MCF 10A (cell line): ENCODE measurements around the gene PTPN4. TPM values are rescaled to one million over a fixed set of nuclear protein-coding genes. Genes with fewer than 3 reads are reported as not detected.

Experiments
- BruUV-seq: library from RNA; stranded (reverse); fragments of 400-500 nt; replicated peaks from 2 replicates; lab custom pipeline; 2021; lab: Mats Ljungman, UMichigan
- CTCF ChIA-PET: fragments of 300-600 bp; sonication (Branson Sonifier 250); formaldehyde crosslinking; extraction: SDS; loops from one replicate; lab custom pipeline; 2021; ENCODE audit warnings: antibody characterized with exemption, inconsistent platforms; lab: Yijun Ruan, JAX
- POLR2A ChIA-PET: fragments of 300-600, 350-650 bp; sonication (Branson Sonifier 250); formaldehyde crosslinking; extraction: SDS; loops from one replicate; lab custom pipeline; 2020; ENCODE audit warnings: antibody characterized with exemption, inconsistent platforms; lab: Yijun Ruan, JAX
- DNase-seq: peaks from one replicate; pipeline ENCODE4 v3.0.0-alpha.2; 2018; ENCODE audit not compliant: unreplicated experiment
- H3K27ac Mint-ChIP-seq: one replicate; pipeline ENCODE4 v1.8.0; 2022; ENCODE audit warnings: mild to moderate bottlenecking, low read depth, mixed read lengths; ENCODE audit not compliant: unreplicated experiment
- H3K27me3 Mint-ChIP-seq: one replicate; pipeline ENCODE4 v1.8.0; 2022; ENCODE audit warnings: mixed read lengths; ENCODE audit not compliant: insufficient read depth, unreplicated experiment
- H3K36me3 Mint-ChIP-seq: one replicate; pipeline ENCODE4 v1.8.0; 2022; ENCODE audit warnings: mild to moderate bottlenecking, moderate library complexity, mixed read lengths; ENCODE audit not compliant: insufficient read depth, unreplicated experiment
- H3K4me1 Mint-ChIP-seq: one replicate; pipeline ENCODE4 v1.8.0; 2022; ENCODE audit warnings: mixed read lengths; ENCODE audit not compliant: insufficient read depth, unreplicated experiment
- H3K4me3 Mint-ChIP-seq: one replicate; pipeline ENCODE4 v1.8.0; 2022; ENCODE audit warnings: mild to moderate bottlenecking, moderate library complexity, mixed read lengths; ENCODE audit not compliant: unreplicated experiment
- H3K9me3 Mint-ChIP-seq: one replicate; pipeline ENCODE4 v1.8.0; 2022; ENCODE audit warnings: mixed read lengths; ENCODE audit not compliant: unreplicated experiment
- CTCF ChIP-seq: fragments of 200-600 bp; IDR thresholded peaks from one replicate; pipeline ENCODE4 v1.8.0; 2022; ENCODE audit warnings: antibody characterized with exemption, mild to moderate bottlenecking; ENCODE audit not compliant: unreplicated experiment
- intact Hi-C: fragments of 100-400 bp; cut with micrococcal nuclease; formaldehyde crosslinking; loops from 2 replicates; pipeline ENCODE4 v1.14.1; 2022
- total RNA-seq: library from RNA; stranded (reverse); gene quantifications from 2 replicates; pipeline ENCODE4 v1.2.3, GENCODE V29; 2022

Gene PTPN4
- total RNA-seq, 1 experiment from 2014 or later: 21.1 TPM

GRCh38 chr2:119745566-119745965 is 14.2 kb upstream of the PTPN4 start:
- intact Hi-C loops: no loop called here
- DNase-seq: no peak
- no peaks in the 10 kb centered on the region for H3K9me3 Mint-ChIP-seq
- H3K27ac Mint-ChIP-seq: no peak overlapping the region
- no peak overlapping the region for H3K4me3 Mint-ChIP-seq
- no peaks in the 10 kb centered on the region for H3K27me3 Mint-ChIP-seq
- no TSS peak for BruUV-seq
- CTCF ChIA-PET: no interaction called here
- peaks cover 50% of the 10 kb centered on the region for H3K4me1 Mint-ChIP-seq
- no peak for TF ChIP-seq CTCF
- no peaks in the 10 kb centered on the region for H3K36me3 Mint-ChIP-seq
- POLR2A ChIA-PET: interaction anchor here (4.4 kb wide), 1 partner anchor 12 kb away, joined by 26 read pairs; the partner anchor contains the start of gene PTPN4

GRCh38 chr2:119746836-119747686 is 12.7 kb upstream of the PTPN4 start:
- Mint-ChIP-seq H3K27ac (peak overlapping the region; percentile 10), H3K27me3 (no peaks in the 10 kb centered on the region), H3K36me3 (no peaks in the 10 kb centered on the region), H3K4me3 (no peak overlapping the region), H3K4me1 (peaks cover 58% of the 10 kb centered on the region), H3K9me3 (no peaks in the 10 kb centered on the region)
- POLR2A ChIA-PET: interaction anchor here (0.6 to 4.4 kb wide), 6 partner anchors 11 to 751 kb away, joined by 3 to 26 read pairs (median 4); partner anchors contain the start of gene PTPN4
- CTCF ChIA-PET: interaction anchor here (0.6 to 3.1 kb wide), 6 partner anchors 10 to 363 kb away, joined by 3 to 9 read pairs (median 4); no protein-coding TSS in a partner anchor
- TF ChIP-seq CTCF: no peak
- peak; percentile 69 for DNase-seq
- intact Hi-C loops: no loop called here
- no TSS peak for BruUV-seq

- Mint-ChIP-seq H3K36me3 (no peaks in the 10 kb centered on the region), H3K27me3 (no peaks in the 10 kb centered on the region), H3K4me3 (no peak overlapping the region), H3K27ac (no peak overlapping the region), H3K4me1 (peaks cover 59% of the 10 kb centered on the region), H3K9me3 (no peaks in the 10 kb centered on the region)
- POLR2A ChIA-PET: interaction anchor here (1.4 to 4.4 kb wide), 4 partner anchors 10 to 360 kb away, joined by 5 to 26 read pairs (median 6); partner anchors contain the start of gene PTPN4
- no TSS peak for BruUV-seq
- TF ChIP-seq CTCF: no peak
- no peak for DNase-seq
- CTCF ChIA-PET: interaction anchor here (0.7 to 3.1 kb wide), 3 partner anchors 45 to 362 kb away, joined by 3 to 9 read pairs (median 4); no protein-coding TSS in a partner anchor
- intact Hi-C loops: no loop called here
Measured at GRCh38 chr2:119748135-119748534, 11.6 kb upstream of the PTPN4 start.

GRCh38 chr2:119749477-119750012 is 10.2 kb upstream of the PTPN4 start:
- ChIA-PET POLR2A (interaction anchor here (1.0 to 4.4 kb wide), 3 partner anchors 8 to 358 kb away, joined by 5 to 26 read pairs (median 5); partner anchors contain the start of gene PTPN4), CTCF (interaction anchor here (0.6 to 3.1 kb wide), 2 partner anchors 8 to 47 kb away, joined by 4 to 9 read pairs; no protein-coding TSS in a partner anchor)
- Mint-ChIP-seq H3K27me3 (no peaks in the 10 kb centered on the region), H3K4me1 (peaks cover 64% of the 10 kb centered on the region), H3K4me3 (no peak overlapping the region), H3K27ac (peak overlapping the region; percentile 92), H3K9me3 (no peaks in the 10 kb centered on the region), H3K36me3 (no peaks in the 10 kb centered on the region)
- DNase-seq: peak; percentile 57
- intact Hi-C loops: no loop called here
- TF ChIP-seq CTCF: no peak
- BruUV-seq: no TSS peak
